ENCODE data around the gene TNFRSF18.

- no peak for TF ChIP-seq CTCF (IDR thresholded peaks at IDR 0.05)
- no peak for TF ChIP-seq POLR2A (IDR thresholded peaks at IDR 0.05)
Observed at GRCh38 chr1:1225913-1226312, 19.5 kb upstream of the TNFRSF18 start.
